HCT116 (cell line): ENCODE measurements around the gene KCNQ1OT1. TPM values are rescaled to one million over a fixed set of nuclear protein-coding genes. Genes with fewer than 3 reads are reported as not detected.

Source experiments
- ATAC-seq: fragments of 200-7000 bp; cut with Tn5 transposase; 2 replicates; pipeline ENCODE4 v1.9.1; 2020; ENCODE audit warnings: mild to moderate bottlenecking, moderate library complexity
- BruUV-seq: library from RNA; stranded (reverse); fragments of 400-500 nt; replicated peaks from 2 replicates; lab custom pipeline; 2021; lab: Mats Ljungman, UMichigan
- CTCF ChIA-PET: fragments of 300-600 bp; sonication (Branson Sonifier 250); formaldehyde crosslinking; loops from one replicate; lab custom pipeline; 2021; ENCODE audit warnings: antibody characterized with exemption; lab: Charles Lee
- POLR2A ChIA-PET: fragments of 300-600, 350-600 bp; sonication (Branson Sonifier 250); formaldehyde crosslinking; loops from one replicate; lab custom pipeline; 2021; ENCODE audit warnings: antibody characterized with exemption; lab: Charles Lee
- RAD21 ChIA-PET, 2 experiments: fragments of 300-600 bp; sonication (Branson Sonifier 250); formaldehyde crosslinking; loops; one replicate each; lab custom pipeline; 2023; ENCODE audit warnings: low total read pairs in 2 of 2; ENCODE audit not compliant: uncharacterized antibody in 2 of 2, unreplicated experiment in 2 of 2, low non-redundant PET in 1 of 2; lab: Charles Lee
- DNase-seq: peaks from one replicate; pipeline ENCODE4 v3.0.0-alpha.2; 2010; ENCODE audit warnings: low read depth, low spot score
- H2AFZ ChIP-seq: fragments of 200-600 bp; shearing (Covaris generic), sonication (generic); 2 replicates; pipeline ENCODE4 v1.6.1; 2017; ENCODE audit warnings: low read depth, mixed run types, mixed read lengths, antibody characterized with exemption, low read length; ENCODE audit not compliant: poor library complexity, severe bottlenecking
- H3K27ac ChIP-seq: 2 replicates; pipeline ENCODE4 v1.5.1; 2012; ENCODE audit warnings: low read depth, low read length
- H3K27me3 ChIP-seq: fragments of 200-600 bp; sonication (generic); 2 replicates; pipeline ENCODE4 v1.6.1; 2016; ENCODE audit warnings: mixed run types, low read length, mixed read lengths; ENCODE audit not compliant: insufficient read depth
- H3K36me3 ChIP-seq, 2 experiments: fragments of 200-500 bp in 1 of 2; fragments of 200-600 bp in 1 of 2; sonication (Bioruptor generic) in 1 of 2; sonication (generic) in 1 of 2; 2 replicates each; pipeline versions ENCODE4 v1.5.1 to v1.6.1; 2014 to 2016; ENCODE audit warnings: low read length in 2 of 2, inconsistent platforms in 1 of 2, mixed read lengths in 1 of 2, mixed run types in 1 of 2; ENCODE audit not compliant: insufficient read depth in 2 of 2, control insufficient read depth in 1 of 2
- H3K4me1 ChIP-seq, 2 experiments: fragments of 200-600 bp in 1 of 2; sonication (generic) in 1 of 2; 2 replicates each; pipeline versions ENCODE4 v1.5.1 to v1.6.1; 2012 to 2017; ENCODE audit warnings: low read length in 2 of 2, inconsistent platforms in 1 of 2, mild to moderate bottlenecking in 1 of 2, mixed read lengths in 1 of 2, mixed run types in 1 of 2, moderate library complexity in 1 of 2; ENCODE audit not compliant: insufficient read depth in 2 of 2, control insufficient read depth in 1 of 2
- H3K4me2 ChIP-seq: fragments of 200-600 bp; sonication (generic); 2 replicates; pipeline ENCODE4 v1.6.1; 2017; ENCODE audit warnings: mixed run types, low read length, mixed read lengths
- H3K4me3 ChIP-seq, 2 experiments: fragments of 200-600 bp in 1 of 2; sonication (generic) in 1 of 2; replicated peaks in 1 of 2; 2 replicates each; pipeline ENCODE4 v1.5.1; 2011 to 2016; ENCODE audit warnings: low read length in 2 of 2, control low read depth in 1 of 2, low read depth in 1 of 2, mild to moderate bottlenecking in 1 of 2, mixed read lengths in 1 of 2, mixed run types in 1 of 2
- H3K79me2 ChIP-seq: fragments of 200-600 bp; sonication (generic); 2 replicates; pipeline ENCODE4 v1.6.1; 2017; ENCODE audit warnings: mild to moderate bottlenecking, mixed run types, low read length, moderate library complexity, mixed read lengths; ENCODE audit not compliant: insufficient read depth
- H3K9ac ChIP-seq: fragments of 200-600 bp; sonication (generic); 2 replicates; pipeline ENCODE4 v1.6.1; 2016; ENCODE audit warnings: low read length, mixed read lengths
- H3K9me2 ChIP-seq: fragments of 200-600 bp; sonication (generic), shearing (Covaris generic); 2 replicates; pipeline ENCODE4 v1.6.1; 2017; ENCODE audit warnings: mixed run types, mild to moderate bottlenecking, moderate library complexity; ENCODE audit not compliant: insufficient read depth
- H3K9me3 ChIP-seq, 2 experiments: fragments of 200-500 bp in 1 of 2; fragments of 200-600 bp in 1 of 2; sonication (Bioruptor generic) in 1 of 2; sonication (generic) in 1 of 2; 2 replicates each; pipeline ENCODE4 v1.6.1; 2014 to 2017; ENCODE audit warnings: low read length in 2 of 2, mixed read lengths in 2 of 2, inconsistent platforms in 1 of 2, low read depth in 1 of 2, mild to moderate bottlenecking in 1 of 2, mixed run types in 1 of 2, moderate library complexity in 1 of 2; ENCODE audit not compliant: control insufficient read depth in 1 of 2, insufficient read depth in 1 of 2
- H4K20me1 ChIP-seq: fragments of 200-600 bp; sonication (generic), shearing (Covaris generic); 2 replicates; pipeline ENCODE4 v1.6.1; 2017; ENCODE audit warnings: mixed run types, mild to moderate bottlenecking, moderate library complexity; ENCODE audit not compliant: insufficient read depth
- CBX3 ChIP-seq: IDR thresholded peaks from 2 replicates; pipeline ENCODE4 v1.6.1; 2012; ENCODE audit warnings: low read depth
- CEBPB ChIP-seq: IDR thresholded peaks from 2 replicates; pipeline ENCODE4 v1.6.1; 2012; ENCODE audit warnings: low read depth
- CTCF ChIP-seq, 3 experiments: fragments of 200-600 bp in 1 of 3; sonication (generic) in 1 of 3; IDR thresholded peaks in 2 of 3; conservative IDR thresholded peaks in 1 of 3; 2 replicates each; pipeline ENCODE4 v1.5.1; 2012 to 2017; ENCODE audit warnings: low read depth in 2 of 3, low read length in 2 of 3, antibody characterized with exemption in 1 of 3, borderline replicate concordance in 1 of 3, control low read depth in 1 of 3, mild to moderate bottlenecking in 1 of 3, mixed read lengths in 1 of 3, mixed run types in 1 of 3, moderate library complexity in 1 of 3; ENCODE audit not compliant: insufficient read depth in 1 of 3
- ELF1 ChIP-seq: IDR thresholded peaks from 2 replicates; pipeline ENCODE4 v1.6.1; 2012; ENCODE audit warnings: low read depth, borderline replicate concordance
- FOSL1 ChIP-seq: IDR thresholded peaks from 2 replicates; pipeline ENCODE4 v1.6.1; 2012; ENCODE audit warnings: low read depth
- JUND ChIP-seq: IDR thresholded peaks from 2 replicates; pipeline ENCODE4 v1.6.1; 2012
- MAX ChIP-seq: IDR thresholded peaks from 2 replicates; pipeline ENCODE4 v1.6.1; 2012
- POLR2A ChIP-seq: IDR thresholded peaks from 2 replicates; pipeline ENCODE4 v1.7.0; 2011; ENCODE audit warnings: borderline replicate concordance; ENCODE audit not compliant: insufficient read depth, insufficient read length; ENCODE audit errors: extremely low read depth
- POLR2AphosphoS5 ChIP-seq: IDR thresholded peaks from 2 replicates; pipeline ENCODE4 v1.6.1; 2011; ENCODE audit warnings: mild to moderate bottlenecking, low read depth, low read length, moderate library complexity
- RAD21 ChIP-seq: IDR thresholded peaks from 2 replicates; pipeline ENCODE4 v1.6.1; 2012; ENCODE audit warnings: low read depth, mild to moderate bottlenecking
- SIN3A ChIP-seq: IDR thresholded peaks from 2 replicates; pipeline ENCODE4 v1.6.1; 2012; ENCODE audit warnings: low read depth
- SP1 ChIP-seq: IDR thresholded peaks from 2 replicates; pipeline ENCODE4 v1.6.1; 2012; ENCODE audit warnings: low read depth
- SRF ChIP-seq: IDR thresholded peaks from 2 replicates; pipeline ENCODE4 v1.6.1; 2012; ENCODE audit warnings: low read depth
- ZFX ChIP-seq: fragments of 450-650 bp; IDR thresholded peaks from 2 replicates; pipeline ENCODE4 v1.6.1; 2017
- ZNF274 ChIP-seq: fragments of 200-500 bp; sonication (Bioruptor generic); IDR thresholded peaks from 2 replicates; pipeline ENCODE4 v1.6.1; 2014; ENCODE audit warnings: mild to moderate bottlenecking, low read depth, low read length, inconsistent platforms
- intact Hi-C: fragments of 100-400 bp; cut with micrococcal nuclease; formaldehyde crosslinking; loops from 2 replicates; pipeline ENCODE4 v1.10.0; 2022
- total RNA-seq: library from RNA; stranded (reverse); gene quantifications from one replicate; pipeline ENCODE4 v1.2.1, GENCODE V29; 2021; ENCODE audit not compliant: unreplicated experiment
- TF ChIP-seq, protein P1 (sequence below): IDR thresholded peaks from 2 replicates; pipeline ENCODE4 v1.6.1; 2012

The KCNQ1OT1 gene
- total RNA-seq, 1 experiment from 2014 or later = 1.1 TPM

GRCh38 chr11:2571598-2572281 is 128.1 kb downstream of the KCNQ1OT1 start:
- BruUV-seq = no TSS peak
- ChIA-PET RAD21 (no interaction called here), POLR2A (no interaction called here)

GRCh38 chr11:2570841-2571597 is 128.8 kb downstream of the KCNQ1OT1 start:
- POLR2A ChIA-PET = no interaction called here
- no TSS peak for BruUV-seq
- TF ChIP-seq RAD21 (no peak), POLR2A (no peak), JUND (no peak), SIN3A (no peak), CBX3 (no peak), POLR2AphosphoS5 (no peak), SP1 (no peak), CTCF (IDR thresholded peaks at IDR 0.05 in 2 of 3, conservative IDR thresholded peaks at IDR 0.05 in 1 of 3; ENCODE audit: borderline replicate concordance in 1 of 3, insufficient read depth in 1 of 3, low read depth in 2 of 3, low read length in 2 of 3) (no peak), FOSL1 (no peak), MAX (no peak), ZNF274 (no peak), ZFX (no peak), ELF1 (no peak), CEBPB (no peak)
- TF ChIP-seq, protein P1, sequence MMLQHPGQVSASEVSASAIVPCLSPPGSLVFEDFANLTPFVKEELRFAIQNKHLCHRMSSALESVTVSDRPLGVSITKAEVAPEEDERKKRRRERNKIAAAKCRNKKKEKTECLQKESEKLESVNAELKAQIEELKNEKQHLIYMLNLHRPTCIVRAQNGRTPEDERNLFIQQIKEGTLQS = no peak

More at GRCh38 chr11:2571598-2572281, 128.1 kb downstream of the KCNQ1OT1 start:
- intact Hi-C loops = no loop called here
- DNase-seq (no peak), ATAC-seq (no peak)
- CTCF ChIA-PET = no interaction called here
- H3K9me3 ChIP-seq = no peaks in the 10 kb centered on the region
- H3K27ac ChIP-seq = no peak overlapping the region
- H3K9me2 ChIP-seq = no peaks in the 10 kb centered on the region
- no peak overlapping the region for H3K4me2 ChIP-seq
- no peaks in the 10 kb centered on the region for H4K20me1 ChIP-seq
- H3K27me3 ChIP-seq = no peaks in the 10 kb centered on the region
- no peak overlapping the region for H2AFZ ChIP-seq
- no peaks in the 10 kb centered on the region for H3K79me2 ChIP-seq
- H3K4me3 ChIP-seq = no peak overlapping the region
- no peak overlapping the region for H3K9ac ChIP-seq
- no peaks in the 10 kb centered on the region for H3K4me1 ChIP-seq
- TF ChIP-seq ZNF274 (no peak), ELF1 (no peak), SP1 (no peak), SRF (no peak)
- no peaks in the 10 kb centered on the region for H3K36me3 ChIP-seq

More at GRCh38 chr11:2570841-2571597, 128.8 kb downstream of the KCNQ1OT1 start:
- H3K9ac ChIP-seq = no peak overlapping the region
- H3K9me3 ChIP-seq = no peaks in the 10 kb centered on the region
- H3K27me3 ChIP-seq = no peaks in the 10 kb centered on the region
- H3K79me2 ChIP-seq = no peaks in the 10 kb centered on the region
- H3K36me3 ChIP-seq = no peaks in the 10 kb centered on the region
- H3K4me2 ChIP-seq = no peak overlapping the region
- DNase-seq = no peak
- no peak overlapping the region for H3K4me3 ChIP-seq
- no peak for ATAC-seq
- intact Hi-C loops = no loop called here
- no peaks in the 10 kb centered on the region for H3K4me1 ChIP-seq
- RAD21 ChIA-PET = no interaction called here
- no peak overlapping the region for H3K27ac ChIP-seq
- no peak overlapping the region for H2AFZ ChIP-seq
- CTCF ChIA-PET = no interaction called here
- no peaks in the 10 kb centered on the region for H3K9me2 ChIP-seq
- H4K20me1 ChIP-seq = no peaks in the 10 kb centered on the region
